ENCODE data around the gene SPATA9. TPM values are rescaled to one million over a fixed set of nuclear protein-coding genes. Genes with fewer than 3 reads are reported as not detected.

Gene SPATA9
- total and polyA plus RNA-seq, 2 of the 8 experiments (the other 6 are each of a cell fraction or from before 2014, with no cell fraction given): not detected

- TF ChIP-seq CHD7 (IDR thresholded peaks at IDR 0.05; ENCODE audit: insufficient replicate concordance, low read length): no peak
- TF ChIP-seq POU5F1 (IDR thresholded peaks at IDR 0.05; ENCODE audit: low read depth, low read length): no peak
- no peak for TF ChIP-seq SP4 (IDR thresholded peaks at IDR 0.05; ENCODE audit: low read length)
- TF ChIP-seq ASH2L (IDR thresholded peaks at IDR 0.05; ENCODE audit: low read length): no peak
- no peak for TF ChIP-seq SUZ12 (IDR thresholded peaks at IDR 0.05; ENCODE audit: low read length)
- no peak for TF ChIP-seq SP1 (IDR thresholded peaks at IDR 0.05; ENCODE audit: low read depth, low read length)
- no peak for TF ChIP-seq SIRT6 (IDR thresholded peaks at IDR 0.05; ENCODE audit: low read length)
- no peak for TF ChIP-seq POLR2AphosphoS5 (IDR thresholded peaks at IDR 0.05; ENCODE audit: low read depth, low read length)
- TF ChIP-seq CHD1 (IDR thresholded peaks at IDR 0.05; ENCODE audit: low read depth, low read length): no peak
- no peak for TF ChIP-seq BACH1 (IDR thresholded peaks at IDR 0.05; ENCODE audit: low read length)
- no peak for TF ChIP-seq HDAC6 (IDR thresholded peaks at IDR 0.05; ENCODE audit: low read depth, low read length)
- no peak for TF ChIP-seq TCF12 (IDR thresholded peaks at IDR 0.05; ENCODE audit: low read depth, low read length)
These were observed 43.4 kb upstream of the SPATA9 start (continued) for GRCh38 chr5:95725937-95726810.
